Measurements from ENCODE around the gene F11.
"Not testable (repeated sequence)": the region's sequence is repeated elsewhere in the genome, so short reads cannot be mapped to it uniquely, and the experiment has no call there.

The F11 gene

DNA sequence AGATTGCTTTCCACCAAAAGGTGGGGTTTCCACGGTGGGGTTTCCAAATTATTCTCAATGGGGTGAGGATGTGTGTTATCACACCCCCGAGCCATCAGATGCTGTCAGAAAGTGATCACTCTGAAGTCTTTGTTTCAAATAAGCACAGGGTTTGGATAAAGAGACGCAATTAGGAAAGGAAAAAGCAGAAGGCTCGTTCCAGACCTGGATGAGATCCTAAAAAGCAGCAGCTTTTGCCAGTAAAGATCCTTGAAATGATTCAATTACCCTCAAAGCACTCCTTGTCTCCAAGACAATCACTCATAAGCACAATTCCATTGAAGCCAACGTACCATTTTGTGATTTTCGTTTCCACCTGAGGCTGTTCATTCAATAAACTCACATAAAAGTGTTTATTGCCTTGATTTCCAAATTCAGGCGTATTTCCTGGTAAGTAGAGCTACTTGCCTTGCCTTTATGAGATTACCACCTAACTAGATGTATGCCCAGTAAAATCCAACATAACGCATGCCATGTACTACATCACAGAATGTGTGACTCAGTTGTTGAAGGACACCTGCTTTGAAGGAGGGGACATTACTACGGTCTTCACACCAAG lies 5.2 kb downstream of the F11 start:
- Mint-ChIP-seq H3K4me1 (ENCODE audit: low read depth) (no peaks in the 10 kb centered on the region), H3K36me3 (no peaks in the 10 kb centered on the region), H3K27me3 (peaks cover 13% of the 10 kb centered on the region), H3K9me3 (ENCODE audit: low read depth) (no peaks in the 10 kb centered on the region), H3K27ac (no peak overlapping the region), H3K4me3 (no peak overlapping the region)

DNA sequence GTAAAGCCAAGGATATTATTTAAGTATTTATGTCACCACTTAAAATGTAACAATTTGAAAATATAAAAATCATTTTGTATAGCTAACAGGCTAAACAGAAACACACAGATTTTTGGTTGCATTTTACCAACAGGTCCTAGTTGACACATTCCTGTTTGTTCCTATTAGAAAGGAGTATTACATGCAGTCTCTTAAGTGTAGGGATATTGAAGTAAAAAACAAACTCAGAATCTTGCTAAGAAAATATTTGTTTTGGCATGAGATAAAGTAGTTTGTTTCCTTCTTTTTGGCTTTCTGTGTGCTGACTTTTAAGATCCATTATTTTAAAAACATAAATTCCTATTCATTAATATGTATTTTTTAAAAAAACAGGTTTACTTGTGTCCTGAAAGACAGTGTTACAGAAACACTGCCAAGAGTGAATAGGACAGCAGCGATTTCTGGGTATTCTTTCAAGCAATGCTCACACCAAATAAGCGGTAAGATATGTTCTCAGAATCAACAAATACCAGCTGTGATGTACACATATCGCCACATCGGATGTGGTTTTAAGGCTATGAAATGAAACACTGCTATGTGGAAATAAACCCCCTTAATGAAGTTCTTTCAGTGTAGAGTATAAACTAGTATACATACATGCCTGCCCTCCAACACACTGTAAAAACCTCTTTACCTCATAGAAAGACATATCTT lies 6.9 kb downstream of the F11 start:
- Mint-ChIP-seq H3K9me3 (ENCODE audit: low read depth) (no peaks in the 10 kb centered on the region), H3K27me3 (peaks cover 9% of the 10 kb centered on the region), H3K4me3 (no peak overlapping the region), H3K27ac (no peak overlapping the region), H3K4me1 (ENCODE audit: low read depth) (no peaks in the 10 kb centered on the region), H3K36me3 (no peaks in the 10 kb centered on the region)

GRCh38 chr4:186273392-186273789 lies 7.4 kb downstream of the F11 start:
- H3K27me3 Mint-ChIP-seq; H3K36me3 Mint-ChIP-seq; H3K9me3 Mint-ChIP-seq (ENCODE audit: low read depth); H3K4me1 Mint-ChIP-seq (ENCODE audit: low read depth); H3K27ac Mint-ChIP-seq; H3K4me3 Mint-ChIP-seq: not testable (repeated sequence)

GRCh38 chr4:186283311-186283710 lies 17.3 kb downstream of the F11 start:
- Mint-ChIP-seq H3K4me1 (ENCODE audit: low read depth) (no peaks in the 10 kb centered on the region), H3K36me3 (no peaks in the 10 kb centered on the region), H3K27me3 (peaks cover 2% of the 10 kb centered on the region), H3K4me3 (no peak overlapping the region), H3K27ac (no peak overlapping the region), H3K9me3 (ENCODE audit: low read depth) (no peaks in the 10 kb centered on the region)

GRCh38 chr4:186285147-186285546 lies 19.2 kb downstream of the F11 start:
- H3K4me3 Mint-ChIP-seq = no peak overlapping the region
- H3K27me3 Mint-ChIP-seq = peaks cover 2% of the 10 kb centered on the region
- no peak overlapping the region for H3K27ac Mint-ChIP-seq
- H3K4me1 Mint-ChIP-seq (ENCODE audit: low read depth) = no peaks in the 10 kb centered on the region
- no peaks in the 10 kb centered on the region for H3K36me3 Mint-ChIP-seq
- H3K9me3 Mint-ChIP-seq (ENCODE audit: low read depth) = no peaks in the 10 kb centered on the region

DNA sequence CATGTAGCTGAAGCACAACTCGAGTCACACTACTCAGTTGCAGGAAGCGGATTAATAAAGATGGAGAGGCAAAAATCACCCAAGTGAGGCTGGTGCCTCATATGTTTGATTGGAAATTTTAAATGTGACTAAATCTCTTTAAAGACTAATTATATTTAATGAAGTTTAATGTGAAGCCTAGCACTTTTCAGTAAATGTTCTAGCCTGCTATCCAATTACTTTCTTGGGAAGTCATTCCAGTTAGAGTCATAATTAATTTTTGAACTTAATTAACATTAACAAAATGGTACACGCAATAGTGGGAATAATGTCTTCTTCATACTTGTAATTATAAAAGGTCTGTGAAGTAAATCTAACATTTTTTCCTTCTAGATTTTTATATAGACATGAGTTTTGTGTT lies 20.6 kb downstream of the F11 start:
- H3K36me3 Mint-ChIP-seq = no peaks in the 10 kb centered on the region
- H3K27me3 Mint-ChIP-seq = peaks cover 4% of the 10 kb centered on the region
- H3K4me1 Mint-ChIP-seq (ENCODE audit: low read depth) = no peaks in the 10 kb centered on the region
- no peaks in the 10 kb centered on the region for H3K9me3 Mint-ChIP-seq (ENCODE audit: low read depth)
- no peak overlapping the region for H3K4me3 Mint-ChIP-seq
- no peak overlapping the region for H3K27ac Mint-ChIP-seq

DNA sequence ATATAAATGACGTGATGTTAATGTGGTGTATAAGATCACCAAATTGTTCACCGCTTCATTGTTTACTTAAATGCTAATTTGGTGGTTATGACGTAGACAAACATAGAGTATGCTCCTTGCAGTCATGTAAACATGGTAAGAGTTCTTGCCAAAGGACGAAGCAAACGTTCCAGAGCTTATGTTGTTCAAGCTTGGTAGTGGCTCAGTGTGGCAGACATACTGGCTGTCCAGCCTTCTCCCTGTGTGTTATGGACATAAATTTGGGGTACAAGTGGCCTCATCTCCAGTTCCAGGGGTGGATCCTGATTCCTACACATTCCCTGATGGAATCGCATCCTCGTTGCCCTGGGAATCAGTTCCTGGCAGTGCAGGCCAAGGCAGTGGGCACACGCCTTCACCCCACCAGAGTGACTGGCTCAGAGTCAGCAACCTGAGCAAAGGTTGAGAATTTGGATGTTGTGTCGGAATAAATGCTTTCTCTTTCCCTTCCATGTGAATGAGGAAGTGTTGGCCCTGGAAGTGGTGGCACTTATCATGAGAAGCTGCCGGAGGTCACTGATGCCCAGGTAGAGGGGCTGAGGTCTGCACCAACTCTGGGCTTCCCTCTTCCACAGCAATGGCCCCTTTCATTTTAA lies 25.4 kb downstream of the F11 start:
- Mint-ChIP-seq H3K27ac (no peak overlapping the region), H3K4me3 (no peak overlapping the region), H3K36me3 (no peaks in the 10 kb centered on the region)

GRCh38 chr4:186294160-186294559 lies 28.2 kb downstream of the F11 start:
- H3K27ac Mint-ChIP-seq = no peak overlapping the region
- H3K36me3 Mint-ChIP-seq = no peaks in the 10 kb centered on the region
- no peak overlapping the region for H3K4me3 Mint-ChIP-seq
- peaks cover 18% of the 10 kb centered on the region for H3K27me3 Mint-ChIP-seq
- peaks cover 3% of the 10 kb centered on the region for H3K4me1 Mint-ChIP-seq (ENCODE audit: low read depth)
- H3K9me3 Mint-ChIP-seq (ENCODE audit: low read depth) = no peaks in the 10 kb centered on the region

More for the DNA sequence above, 25.4 kb downstream of the F11 start:
- Mint-ChIP-seq H3K9me3 (ENCODE audit: low read depth) (no peaks in the 10 kb centered on the region), H3K27me3 (peaks cover 8% of the 10 kb centered on the region), H3K4me1 (ENCODE audit: low read depth) (no peaks in the 10 kb centered on the region)

- no peaks in the 10 kb centered on the region for H3K9me3 Mint-ChIP-seq (ENCODE audit: low read depth)
- no peaks in the 10 kb centered on the region for H3K36me3 Mint-ChIP-seq
- no peak overlapping the region for H3K27ac Mint-ChIP-seq
These were observed 30.5 kb downstream of the F11 start for GRCh38 chr4:186296481-186296880.

DNA sequence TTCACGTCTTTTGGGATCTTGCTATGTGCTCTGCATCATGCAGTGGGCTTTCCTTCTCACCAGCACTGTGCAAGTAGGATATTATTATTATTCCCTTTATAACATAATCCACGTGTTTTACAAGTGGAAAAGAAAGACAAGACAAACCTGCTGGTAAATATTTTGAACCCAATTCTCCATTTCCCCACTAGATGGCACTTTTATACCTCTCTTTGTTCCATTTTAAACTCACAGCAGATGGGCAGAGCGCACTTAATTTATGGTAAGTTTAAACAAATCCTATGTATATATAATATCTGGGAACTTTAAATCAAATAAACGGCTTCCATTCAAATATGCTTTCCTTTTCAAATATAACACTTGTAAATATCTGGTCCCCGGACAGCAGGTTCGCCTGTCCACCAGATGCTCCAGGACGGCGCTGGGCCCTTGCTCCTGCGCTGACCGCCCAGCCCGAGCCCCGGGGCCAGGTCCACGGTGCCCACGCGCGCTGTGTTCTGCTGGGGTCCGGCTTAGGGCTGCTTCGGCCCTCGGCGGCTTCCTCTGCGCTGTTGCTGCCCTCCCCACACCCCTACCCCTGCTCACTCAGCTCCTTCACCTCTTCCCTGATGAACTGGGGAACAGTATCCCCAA lies 31.1 kb downstream of the F11 start:
- Mint-ChIP-seq H3K4me1 (ENCODE audit: low read depth) (peaks cover 3% of the 10 kb centered on the region), H3K27ac (no peak overlapping the region), H3K36me3 (no peaks in the 10 kb centered on the region), H3K4me3 (no peak overlapping the region), H3K27me3 (peaks cover 22% of the 10 kb centered on the region), H3K9me3 (ENCODE audit: low read depth) (no peaks in the 10 kb centered on the region)

More at GRCh38 chr4:186296481-186296880, 30.5 kb downstream of the F11 start:
- Mint-ChIP-seq H3K4me1 (ENCODE audit: low read depth) (peaks cover 3% of the 10 kb centered on the region), H3K4me3 (no peak overlapping the region), H3K27me3 (peaks cover 22% of the 10 kb centered on the region)

GRCh38 chr4:186298031-186298647 lies 32.1 kb downstream of the F11 start:
- Mint-ChIP-seq H3K27ac (no peak overlapping the region), H3K27me3 (peaks cover 24% of the 10 kb centered on the region), H3K4me1 (ENCODE audit: low read depth) (peaks cover 3% of the 10 kb centered on the region), H3K4me3 (no peak overlapping the region), H3K9me3 (ENCODE audit: low read depth) (no peaks in the 10 kb centered on the region), H3K36me3 (no peaks in the 10 kb centered on the region)

DNA sequence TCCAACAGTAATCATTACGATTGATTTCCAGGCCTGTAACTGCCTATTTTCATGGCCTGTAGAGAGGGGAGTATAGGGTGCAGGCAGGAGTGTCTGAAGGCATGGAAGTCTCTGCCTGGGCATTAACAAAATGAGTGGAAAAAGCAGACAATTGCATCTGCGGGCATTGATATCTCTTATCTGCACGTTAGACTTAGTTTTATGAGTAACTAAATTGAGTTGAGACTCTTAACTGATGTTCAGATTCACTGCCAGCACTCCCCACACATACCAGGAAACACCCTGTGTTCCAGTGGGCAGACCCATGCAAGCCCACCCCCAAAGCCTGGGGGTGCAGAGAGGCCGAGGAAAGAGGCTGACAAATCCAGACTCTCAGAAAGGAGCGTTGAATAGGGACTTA lies 33.3 kb downstream of the F11 start:
- Mint-ChIP-seq H3K4me1 (ENCODE audit: low read depth) (peaks cover 3% of the 10 kb centered on the region), H3K4me3 (no peak overlapping the region), H3K27ac (no peak overlapping the region), H3K27me3 (peaks cover 22% of the 10 kb centered on the region), H3K36me3 (no peaks in the 10 kb centered on the region), H3K9me3 (ENCODE audit: low read depth) (no peaks in the 10 kb centered on the region)

- Mint-ChIP-seq H3K4me1 (ENCODE audit: low read depth) (peaks cover 3% of the 10 kb centered on the region), H3K27me3 (peaks cover 21% of the 10 kb centered on the region), H3K27ac (no peak overlapping the region), H3K4me3 (no peak overlapping the region), H3K36me3 (no peaks in the 10 kb centered on the region), H3K9me3 (ENCODE audit: low read depth) (no peaks in the 10 kb centered on the region)
These were observed 34.8 kb downstream of the F11 start for GRCh38 chr4:186300659-186301390.

DNA sequence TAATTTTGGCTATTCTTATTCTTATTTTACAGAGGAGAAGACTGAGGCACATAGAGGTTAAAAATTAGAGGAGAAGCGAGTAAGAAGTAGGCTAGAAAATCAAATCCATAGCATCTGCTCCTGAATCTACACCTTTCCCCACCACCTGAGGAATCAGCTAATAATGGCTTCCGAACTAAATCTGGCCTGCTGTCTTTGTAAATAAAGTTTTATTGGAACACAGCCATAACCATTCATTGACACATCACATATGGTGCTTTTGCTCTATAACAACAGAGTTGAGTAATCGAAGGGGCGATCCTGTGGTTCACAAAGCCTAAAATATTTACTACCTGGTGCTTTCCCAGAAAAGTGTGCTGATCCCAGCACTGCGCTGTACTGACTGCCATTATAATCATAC lies 38.2 kb downstream of the F11 start:
- Mint-ChIP-seq H3K27me3 (peaks cover 10% of the 10 kb centered on the region), H3K9me3 (ENCODE audit: low read depth) (no peaks in the 10 kb centered on the region), H3K27ac (no peak overlapping the region), H3K36me3 (no peaks in the 10 kb centered on the region), H3K4me1 (ENCODE audit: low read depth) (no peaks in the 10 kb centered on the region), H3K4me3 (no peak overlapping the region)

Measured in activated naive CD8-positive, alpha-beta T cell (primary cell).